GM21737 (cell line): Measurements from ENCODE around the gene KLK8.

Source experiments
- ATAC-seq: cut with Tn5 transposase; IDR thresholded peaks from one replicate; pipeline ENCODE4 v1.9.1; 2021; ENCODE audit warnings: mild to moderate bottlenecking, moderate library complexity; ENCODE audit not compliant: unreplicated experiment

Gene KLK8

DNA sequence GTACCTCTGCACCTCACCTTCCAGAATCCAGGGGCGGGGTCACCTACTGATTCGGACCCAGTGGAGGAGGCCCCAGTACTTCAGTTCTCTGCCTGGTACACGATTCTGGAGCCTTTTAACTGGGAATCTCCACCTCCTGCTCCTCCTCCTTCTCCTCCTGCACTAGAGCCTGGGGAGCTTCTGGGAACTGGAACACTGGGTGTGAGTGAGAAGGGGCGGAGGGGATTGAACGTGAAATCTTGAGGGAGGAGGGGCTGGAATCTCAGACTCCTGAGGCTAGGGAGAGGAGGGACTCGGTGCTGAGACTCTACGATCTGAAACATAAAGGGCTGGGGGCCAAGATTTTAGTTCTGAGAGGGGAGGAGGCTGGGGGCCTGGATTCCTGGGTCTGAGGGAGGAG, at the start of gene KLK8:
TSS of gene KLK8 (minus strand) at position 90 of the 400 bp plus-strand sequence. CDS start 437 bp downstream, outside the sequence.
- ATAC-seq, result no peak

DNA sequence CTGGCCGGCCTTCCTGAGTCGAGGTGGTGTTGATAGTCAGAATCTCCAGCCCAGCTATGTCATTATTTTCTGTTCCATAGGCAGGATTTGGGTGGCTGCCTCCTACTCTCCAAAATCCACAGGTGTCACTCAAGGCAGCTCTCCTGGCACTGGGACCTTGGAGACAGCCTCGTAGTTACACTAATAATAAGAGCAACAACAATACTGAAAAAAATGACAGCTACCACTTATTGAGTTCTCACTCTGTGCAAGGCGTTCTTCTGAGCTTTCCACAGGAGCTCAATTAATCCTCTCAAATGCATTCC, 45.6 kb upstream of the KLK8 start:
- ATAC-seq, result no peak

DNA sequence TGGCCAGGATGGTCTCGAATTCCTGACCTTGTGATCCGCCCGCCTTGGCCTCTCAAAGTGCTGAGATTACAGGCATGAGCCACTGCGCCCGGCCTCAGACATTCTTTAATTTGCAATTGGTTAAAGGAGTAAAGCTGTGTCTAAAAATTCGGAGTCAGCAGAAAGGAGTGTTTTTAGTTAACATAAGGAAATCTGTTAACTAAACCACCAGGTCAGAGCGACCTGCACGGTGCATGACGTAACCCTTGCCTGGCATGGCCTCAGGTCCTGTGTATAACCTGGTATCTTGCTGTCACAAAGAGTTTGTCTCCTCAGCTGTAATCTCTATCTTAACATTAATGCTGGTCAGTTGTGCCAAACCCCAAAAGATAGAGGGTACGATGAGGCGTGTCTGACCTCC, 42.9 kb upstream of the KLK8 start:
- ATAC-seq, result no peak

- ATAC-seq, result no peak
Measured at GRCh38 chr19:51043497-51043896, 42.1 kb upstream of the KLK8 start.

DNA sequence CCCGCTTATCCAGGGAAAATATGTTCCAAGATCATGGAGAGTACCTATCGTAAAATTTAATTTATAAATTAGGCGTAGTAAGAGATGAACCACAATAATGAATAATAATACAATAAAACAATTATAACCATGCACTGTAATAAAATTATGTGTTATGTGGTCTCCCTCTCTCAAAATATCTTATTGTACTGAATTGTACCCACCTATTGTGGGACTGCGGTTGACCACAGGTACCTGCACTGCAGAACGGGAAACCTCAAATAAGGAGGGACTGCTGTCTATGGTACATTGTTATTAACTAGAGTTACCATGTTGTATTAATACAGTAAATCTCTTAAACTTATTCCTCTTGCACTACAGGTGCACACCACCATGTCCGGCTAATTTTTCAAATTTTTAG, 38.7 kb upstream of the KLK8 start:
- ATAC-seq, result no peak

GRCh38 chr19:51036519-51036918, 35.1 kb upstream of the KLK8 start:
- ATAC-seq, result no peak

DNA sequence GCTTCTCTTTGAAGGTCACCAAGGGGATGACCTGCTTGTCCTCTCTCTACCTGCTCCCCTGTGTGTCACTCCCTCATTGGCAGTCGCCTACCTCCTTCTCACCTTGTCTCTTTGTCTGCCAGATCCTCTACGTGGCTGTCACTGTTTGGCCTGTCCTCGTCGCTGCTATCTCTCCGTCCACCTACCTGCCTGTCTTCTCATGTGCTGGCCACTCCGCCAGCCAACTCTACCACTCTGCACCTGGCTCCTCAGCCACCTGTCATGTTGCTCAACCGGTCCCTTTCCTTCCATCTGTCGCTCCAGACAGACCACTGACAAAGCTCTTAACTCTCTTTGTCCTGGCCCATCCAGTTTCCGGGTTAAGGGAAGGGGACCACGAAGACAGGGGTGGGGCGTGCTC, 33.3 kb upstream of the KLK8 start, which contains the start of gene KLK12:
TSS of gene KLK12 (minus strand) at position 299 of the 400 bp plus-strand sequence. CDS start 381 bp downstream, outside the sequence.
- no peak for ATAC-seq

- no peak for ATAC-seq
Measured at GRCh38 chr19:51031880-51032225, 30.4 kb upstream of the KLK8 start.

DNA sequence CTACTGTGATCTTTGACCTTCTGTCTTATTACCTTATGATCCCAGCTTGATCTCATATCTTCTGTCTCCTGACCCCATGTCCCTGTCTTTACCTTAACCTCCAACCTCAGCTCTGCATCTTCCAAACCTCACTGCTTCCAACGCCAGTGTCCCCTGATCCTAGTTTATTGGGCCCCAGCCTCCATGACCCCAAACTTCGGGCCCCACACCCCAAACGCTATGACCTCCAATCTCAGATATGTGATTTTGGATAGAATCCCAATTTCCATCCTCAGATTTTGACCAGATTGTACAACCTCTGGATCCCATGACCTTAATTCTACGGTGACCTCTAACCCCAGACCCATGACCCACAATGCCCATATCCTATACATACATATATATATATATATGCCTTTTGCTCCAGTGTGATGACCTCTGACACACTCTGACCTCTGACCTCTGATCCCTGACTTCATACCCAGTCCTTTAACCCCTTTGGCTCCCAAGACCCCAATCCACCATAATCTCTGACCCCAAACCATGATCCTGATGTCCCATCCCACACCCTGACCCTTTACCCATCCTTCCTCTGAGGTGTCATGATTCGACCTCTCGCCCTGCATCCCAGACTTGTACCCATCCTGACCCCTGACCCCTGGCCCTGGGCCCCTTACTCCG, 29.9 kb upstream of the KLK8 start:
- ATAC-seq, result no peak

GRCh38 chr19:51030631-51031030, 29.2 kb upstream of the KLK8 start:
- no peak for ATAC-seq

DNA sequence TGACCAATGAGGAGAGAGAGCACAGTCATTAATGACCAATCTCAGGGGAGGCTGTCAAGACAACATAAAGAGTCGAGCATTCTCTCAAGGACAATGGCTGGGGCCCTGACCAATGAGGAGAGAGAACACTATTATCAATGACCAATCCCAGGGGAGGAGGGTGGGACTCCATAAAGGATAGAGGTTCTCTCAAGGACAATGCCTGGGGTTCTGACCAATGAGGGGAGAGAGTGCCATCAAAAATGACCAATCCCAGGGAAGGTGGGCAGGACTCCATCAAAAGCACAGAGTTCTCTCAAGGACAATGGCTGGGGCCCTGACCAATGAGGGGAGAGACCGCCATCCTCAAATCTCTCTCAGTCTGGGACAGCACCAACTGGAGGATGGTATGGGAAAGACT, 28.3 kb upstream of the KLK8 start:
- no peak for ATAC-seq

- ATAC-seq, result no peak
Measured at GRCh38 chr19:51027873-51028272, 26.5 kb upstream of the KLK8 start.

GRCh38 chr19:51027126-51027806, 25.9 kb upstream of the KLK8 start:
- ATAC-seq, result no peak

- ATAC-seq, result no peak
Measured at GRCh38 chr19:51026554-51026831, 25.1 kb upstream of the KLK8 start, which contains the start of gene KLK11. Gene KLK11 (minus strand): TSS chr19:51026616. CDS start chr19:51025631, 985 bp downstream.

- no peak for ATAC-seq
Measured at GRCh38 chr19:51025809-51026553, 24.6 kb upstream of the KLK8 start.

DNA sequence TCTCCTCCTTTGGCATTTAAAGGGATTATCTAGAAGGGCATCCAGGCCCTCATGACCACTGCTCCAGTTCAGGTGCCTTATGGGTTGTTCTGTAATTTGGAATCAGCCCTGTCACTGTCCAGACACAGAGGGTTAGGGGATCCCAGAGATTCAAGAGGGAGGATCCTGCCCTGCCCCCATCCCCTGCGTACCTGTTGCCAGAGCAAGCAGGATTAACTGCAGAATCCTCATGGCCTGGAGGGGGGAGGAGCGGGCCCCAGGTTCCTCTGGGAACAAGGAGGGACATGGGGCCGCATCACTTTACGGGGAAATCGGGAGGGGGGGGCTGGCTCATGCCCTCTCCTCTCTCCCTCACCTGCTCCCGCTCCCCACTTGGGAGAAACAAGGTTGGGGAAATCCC, 24.0 kb upstream of the KLK8 start:
- ATAC-seq, result no peak

- no peak for ATAC-seq
Measured at GRCh38 chr19:51024924-51025323, 23.5 kb upstream of the KLK8 start.

DNA sequence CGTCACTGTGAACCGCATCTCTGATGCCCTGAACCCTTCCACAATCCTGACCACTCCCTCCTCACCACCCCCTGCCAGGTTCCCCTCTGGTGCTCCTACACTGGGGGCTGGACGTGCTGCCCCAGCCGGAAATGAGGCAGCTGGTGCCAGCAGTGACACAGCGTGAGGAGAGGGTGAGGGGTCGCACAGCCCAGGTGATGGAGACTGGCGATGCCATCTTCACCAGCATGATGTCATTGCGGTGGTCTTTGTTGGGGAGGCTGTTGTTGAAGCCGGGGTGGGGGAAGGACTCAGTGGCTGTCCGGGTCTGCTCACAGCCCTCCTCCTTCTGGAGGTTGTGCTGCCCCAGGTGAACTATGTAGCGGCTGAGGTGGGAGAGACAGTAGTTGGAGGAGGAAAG, 22.5 kb upstream of the KLK8 start:
- ATAC-seq, result no peak

DNA sequence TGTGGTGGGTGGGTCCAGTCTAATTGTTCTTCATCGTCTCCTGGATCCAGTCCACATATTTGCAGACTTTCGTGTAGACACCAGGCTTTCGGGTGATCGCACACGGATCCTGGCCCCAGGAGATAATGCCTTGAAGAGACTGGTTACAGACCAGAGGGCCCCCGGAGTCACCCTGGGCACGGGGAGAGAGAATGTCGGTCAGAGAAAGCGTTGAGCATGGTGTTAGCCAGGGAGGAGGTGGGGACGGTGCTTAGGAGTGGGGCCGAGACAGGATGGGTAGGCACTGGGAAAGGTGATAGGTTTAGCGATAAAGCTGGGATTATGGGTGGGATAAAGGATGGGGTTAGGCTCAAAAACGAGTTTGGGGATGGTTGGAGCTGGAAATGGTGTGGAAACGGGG, 21.1 kb upstream of the KLK8 start:
- no peak for ATAC-seq

DNA sequence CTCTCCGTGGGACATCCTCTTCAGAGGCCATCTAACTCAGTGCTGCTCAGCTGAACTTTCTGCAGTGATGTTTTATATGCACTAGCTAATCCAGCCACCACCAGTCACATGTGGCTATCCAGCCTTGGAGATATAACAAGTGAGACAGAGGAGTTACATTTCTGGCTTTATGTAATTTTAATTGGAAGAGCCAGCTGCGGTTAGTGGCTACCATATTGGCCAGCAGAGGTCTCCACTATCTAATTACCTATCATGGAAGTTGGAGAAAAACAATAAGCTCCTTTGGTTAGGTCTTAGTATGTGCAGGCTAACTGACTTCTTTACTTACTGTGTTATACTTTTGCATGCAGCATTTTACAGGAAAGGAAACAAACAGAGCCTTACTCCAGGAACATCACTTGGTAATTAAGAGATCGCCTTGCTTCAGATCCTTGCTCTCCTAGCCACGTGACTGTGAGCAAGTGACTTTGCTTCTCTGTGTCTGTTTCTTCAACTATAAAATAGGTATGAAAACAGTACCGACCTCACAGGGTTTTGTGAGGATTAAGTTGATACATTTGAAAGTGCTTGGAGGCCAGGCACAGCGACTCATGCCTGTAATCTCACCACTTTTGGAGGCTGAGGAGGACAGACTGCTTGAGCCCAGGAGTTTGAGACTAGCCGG, 19.7 kb upstream of the KLK8 start:
- ATAC-seq, result no peak

- no peak for ATAC-seq
Measured at GRCh38 chr19:51019544-51019925, 18.1 kb upstream of the KLK8 start, which contains the start of gene KLK10. Gene KLK10 (minus strand): TSS chr19:51019709. CDS start chr19:51019130, 579 bp downstream.
